HTERT RPE-1 (cell line): Measurements from ENCODE around the gene RGP1.

Experiments used
- in situ Hi-C: fragments of 300-500 bp; cut with MboI; formaldehyde crosslinking; loops from 4 replicates; pipeline ENCODE4 v1.14.3; 2020; ENCODE audit warnings: low sequenced_read_pairs

RGP1 gene

DNA sequence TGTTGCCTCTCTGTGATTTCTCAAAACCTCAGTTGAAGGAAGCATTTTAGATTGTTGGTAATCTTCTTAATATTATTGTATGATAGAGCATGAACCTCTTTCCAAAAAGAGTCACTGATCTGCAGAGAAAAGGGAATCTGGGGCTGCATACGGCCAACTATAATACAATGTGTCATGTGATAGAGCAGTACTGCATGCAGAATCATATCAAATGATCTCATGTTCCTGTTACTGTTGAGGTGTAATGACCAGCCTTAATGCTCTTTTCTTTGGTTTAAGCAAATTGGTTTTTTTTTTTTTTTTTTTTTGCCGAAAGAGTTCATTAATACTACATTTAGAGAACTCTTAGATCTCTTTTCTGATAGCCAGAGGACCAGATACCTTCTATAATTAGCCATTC lies 17.9 kb downstream of the RGP1 start:
- in situ Hi-C loops: no loop called here

DNA sequence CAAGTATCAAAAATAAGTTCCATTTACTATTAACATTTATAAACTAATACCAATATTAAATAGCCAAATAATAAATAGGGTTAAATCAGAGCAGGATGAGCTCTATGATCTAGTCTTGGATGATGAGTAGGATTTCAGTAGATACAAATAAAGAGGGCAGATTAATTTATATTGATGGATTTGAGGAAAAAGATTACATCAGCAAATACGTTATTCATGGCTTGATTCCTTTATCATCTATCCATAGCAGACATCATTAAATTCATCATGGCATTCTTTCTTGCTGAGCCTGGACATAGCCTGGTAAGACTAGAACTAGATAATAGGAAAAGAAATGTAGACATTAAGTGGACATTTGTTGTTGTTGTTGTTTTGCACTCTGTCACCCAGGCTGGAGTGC lies 18.4 kb downstream of the RGP1 start:
- in situ Hi-C loops: no loop called here

DNA sequence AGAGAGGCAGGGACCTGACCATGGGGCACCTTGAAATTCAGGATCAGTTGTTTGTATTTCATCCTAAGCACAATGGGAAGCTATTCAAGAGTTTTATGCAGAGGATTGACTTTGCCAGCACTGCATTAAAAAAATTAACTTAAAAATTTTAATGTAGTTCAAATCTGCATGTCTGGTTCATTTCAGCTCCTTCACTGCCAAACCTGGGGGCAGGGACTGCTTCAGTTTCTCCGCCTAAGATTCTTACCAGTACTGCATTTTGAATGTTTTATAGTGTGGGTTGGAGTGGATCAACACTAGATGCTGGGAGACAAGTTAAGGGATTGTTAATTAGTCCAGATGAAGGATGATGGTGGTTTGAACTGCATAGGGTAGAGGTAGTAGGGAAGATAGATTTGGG lies 20.7 kb downstream of the RGP1 start:
- in situ Hi-C loops: no loop called here

DNA sequence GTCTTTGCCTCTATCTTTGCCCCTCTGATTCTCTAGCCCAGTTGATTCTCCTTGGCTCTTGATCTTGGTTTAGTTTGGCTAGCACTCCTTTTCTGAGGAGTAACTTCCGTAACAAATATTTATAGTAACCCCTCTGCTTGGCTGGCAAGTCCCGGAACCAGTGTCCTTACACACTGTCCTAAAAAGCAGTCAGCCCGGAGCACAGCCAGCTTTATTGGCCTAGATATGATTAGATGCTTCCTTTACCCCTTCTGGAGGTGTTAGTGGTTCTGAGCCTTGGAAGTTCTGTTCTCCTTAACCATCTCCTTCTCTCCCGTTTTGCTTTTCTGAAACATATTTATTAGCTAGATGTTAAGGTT lies 22.0 kb downstream of the RGP1 start:
- in situ Hi-C loops: no loop called here

DNA sequence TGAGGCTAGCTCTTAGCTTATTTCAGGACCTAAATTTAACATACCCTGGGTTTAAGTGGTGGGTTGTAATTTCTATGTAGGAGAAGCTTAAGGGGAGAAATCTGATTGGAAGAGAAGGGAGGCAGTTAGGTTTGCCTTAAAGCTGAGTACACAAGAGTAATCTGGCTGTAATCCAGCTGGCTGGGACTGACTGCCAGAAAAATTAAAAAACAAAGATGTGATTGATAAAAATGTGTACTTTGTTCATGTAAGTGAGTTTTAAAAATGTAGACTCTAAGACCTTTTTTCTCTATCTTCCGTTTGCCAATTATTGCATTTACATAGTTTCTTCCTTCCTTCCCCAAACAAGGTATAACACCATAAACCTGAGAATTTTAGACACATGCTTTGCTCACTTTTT lies 22.4 kb downstream of the RGP1 start:
- in situ Hi-C loops: no loop called here

DNA sequence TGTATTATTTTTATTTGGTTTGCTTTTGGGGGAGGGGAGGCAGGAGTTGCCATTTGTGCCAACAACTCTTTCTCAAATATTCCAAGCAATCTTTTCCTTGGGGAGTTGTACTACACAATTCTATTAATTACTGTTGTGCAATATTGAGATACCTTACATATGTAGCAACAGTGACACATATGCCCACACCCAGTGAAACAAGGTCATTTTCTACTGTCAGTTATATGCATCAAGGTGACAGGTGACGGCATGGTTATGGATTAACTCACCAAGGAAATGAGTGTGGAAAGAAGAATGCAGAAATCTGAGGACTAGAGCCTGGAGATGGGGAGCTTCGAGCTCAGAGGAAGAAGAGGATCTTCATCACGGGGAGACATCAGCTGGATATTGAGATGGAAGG lies 22.9 kb downstream of the RGP1 start:
- in situ Hi-C loops: no loop called here

DNA sequence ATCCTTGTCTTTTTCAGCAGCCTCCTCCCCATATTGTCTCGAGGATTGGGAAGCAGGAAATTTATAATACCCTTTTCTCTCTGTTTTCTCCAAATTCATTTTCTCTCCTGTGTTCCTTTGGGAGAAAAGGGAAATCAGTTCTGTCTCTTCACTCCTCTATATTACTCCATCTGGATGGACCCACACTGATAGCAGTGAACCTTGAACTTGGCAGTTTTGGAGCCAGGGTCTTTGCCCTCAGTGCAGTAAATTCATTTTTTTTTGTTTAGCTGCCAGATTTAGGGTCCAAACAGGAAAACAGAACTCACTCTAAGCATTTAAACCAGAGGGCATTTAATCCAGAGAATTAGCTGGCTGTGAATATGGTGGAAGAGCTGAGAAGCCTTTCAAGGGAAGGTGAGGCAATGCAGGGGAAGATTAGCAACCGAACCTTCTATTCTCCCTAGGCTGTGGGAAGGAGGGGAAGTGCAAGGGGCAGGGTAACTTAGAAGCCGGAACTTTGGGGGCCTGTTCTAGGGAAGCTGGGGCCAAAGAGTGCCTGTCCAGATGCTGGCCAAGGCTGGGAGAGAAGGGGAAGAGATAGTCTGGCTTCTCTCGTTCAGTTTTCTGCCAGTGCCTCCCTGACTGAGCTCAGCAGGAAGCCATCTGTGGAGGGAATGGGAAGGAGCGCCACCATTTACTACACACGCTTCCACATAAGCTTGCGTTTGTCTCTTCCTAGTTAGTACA lies 26.0 kb downstream of the RGP1 start:
- in situ Hi-C loops: no loop called here

DNA sequence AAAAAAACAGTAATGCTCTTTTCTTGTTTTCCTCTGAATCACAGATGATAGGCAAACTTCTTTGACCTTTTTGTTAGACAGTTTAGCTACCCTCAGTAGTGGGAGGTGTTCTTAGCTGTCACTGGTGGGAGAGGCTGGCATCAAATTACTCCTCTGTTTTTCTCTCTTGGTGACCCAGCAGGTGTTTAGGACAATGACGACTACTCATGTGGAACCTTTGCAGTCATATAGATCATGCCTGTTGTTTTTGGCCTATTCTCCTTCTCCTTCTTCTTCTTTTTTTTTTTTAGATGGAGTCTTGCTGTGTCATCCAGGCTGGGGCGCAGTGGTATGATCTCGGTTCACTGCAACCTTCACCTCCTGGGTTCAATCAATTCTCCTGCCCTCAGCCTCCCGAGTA lies 26.9 kb downstream of the RGP1 start:
- in situ Hi-C loops: no loop called here

DNA sequence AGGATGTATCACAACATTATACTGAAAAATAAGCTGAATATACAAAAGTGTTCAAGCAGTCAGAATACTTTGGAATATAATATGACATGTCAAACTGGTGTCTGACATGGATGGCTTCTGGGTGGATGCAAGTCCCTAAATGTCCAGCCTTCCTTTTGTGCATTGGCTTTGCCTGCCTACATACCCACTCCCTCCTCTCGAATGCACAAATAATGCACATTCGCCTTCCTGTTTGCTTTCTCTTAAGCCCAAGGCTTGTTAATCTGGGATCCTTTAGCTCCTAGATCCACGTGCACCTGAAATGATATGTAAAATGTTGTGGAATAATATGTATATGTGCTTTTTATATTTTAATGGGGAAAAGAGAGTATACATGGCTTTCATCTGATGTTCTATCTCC lies 29.4 kb downstream of the RGP1 start:
- in situ Hi-C loops: no loop called here

DNA sequence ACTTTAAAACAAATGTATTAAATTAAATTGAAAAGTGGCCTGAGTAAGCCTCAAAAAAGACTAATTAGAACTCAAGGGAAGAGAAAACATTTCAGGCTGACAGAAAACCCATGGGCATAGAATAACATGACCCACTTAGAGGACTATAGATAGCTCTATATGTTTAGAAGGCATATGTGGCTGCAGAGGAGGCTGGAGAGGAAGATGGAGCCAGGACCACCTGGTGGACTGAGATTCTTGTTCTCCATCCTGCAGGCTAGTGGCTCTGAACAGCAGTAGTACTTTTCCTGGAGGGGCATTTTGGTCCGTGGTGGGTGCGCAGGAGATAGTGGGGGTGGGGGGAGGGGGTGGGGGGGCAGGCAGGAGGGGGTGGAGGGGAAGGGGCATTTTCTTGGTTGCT lies 32.0 kb downstream of the RGP1 start:
- in situ Hi-C loops: no loop called here

DNA sequence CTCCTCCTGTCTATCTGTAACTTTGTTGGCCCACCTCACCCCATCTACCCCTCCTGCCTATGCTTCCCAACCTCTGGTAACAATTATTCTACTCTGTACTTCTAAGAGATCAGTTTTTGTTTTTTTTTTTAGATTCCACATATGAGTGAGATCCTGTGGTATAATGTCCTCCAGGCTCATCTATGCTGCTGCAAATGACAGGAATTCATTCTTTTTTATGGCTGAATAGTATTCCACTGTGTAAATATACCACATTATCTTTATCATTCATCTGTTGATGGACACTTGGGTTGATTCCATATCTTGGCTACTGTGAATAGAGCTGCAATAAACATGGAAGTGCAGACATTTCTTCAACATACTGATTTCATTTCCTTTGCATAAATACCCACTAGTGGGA lies 34.3 kb downstream of the RGP1 start:
- in situ Hi-C loops: no loop called here

DNA sequence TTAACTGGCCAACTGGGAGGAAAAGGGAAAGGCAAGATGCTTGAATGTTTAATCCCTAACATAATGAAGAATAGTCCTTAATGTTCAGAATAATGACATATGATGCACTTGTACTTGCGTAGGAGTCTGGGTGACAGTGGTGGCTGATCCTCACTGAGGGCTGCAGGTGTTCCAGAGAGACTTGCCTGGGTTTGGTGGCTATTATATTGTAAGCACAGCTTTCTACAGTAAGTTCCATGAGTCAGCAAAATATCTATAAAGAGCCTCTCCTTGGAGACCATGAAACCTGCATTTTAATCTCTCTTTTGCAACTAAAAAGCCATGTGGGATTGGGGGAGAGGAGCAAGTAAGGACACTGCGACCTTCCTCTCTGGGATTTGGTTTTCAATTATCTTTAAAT lies 40.5 kb downstream of the RGP1 start:
- in situ Hi-C loops: no loop called here

DNA sequence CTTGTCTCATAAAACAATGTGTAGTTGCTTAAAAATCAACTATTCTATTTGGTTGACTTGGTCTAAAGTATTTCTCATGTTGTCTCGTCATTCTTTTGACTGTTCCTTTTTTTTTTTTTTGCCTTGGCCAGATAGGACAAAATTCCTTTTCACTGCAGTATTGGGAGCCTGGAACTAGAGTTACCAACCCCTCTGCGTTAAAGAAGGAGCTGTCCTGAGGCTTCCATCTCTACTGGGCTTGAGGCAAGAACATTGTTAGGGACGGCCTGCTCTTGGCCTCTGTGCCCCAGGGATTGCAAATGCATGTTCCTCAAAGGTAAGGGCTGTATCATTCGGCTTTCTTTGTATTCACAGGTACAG lies 40.9 kb downstream of the RGP1 start:
- in situ Hi-C loops: no loop called here

DNA sequence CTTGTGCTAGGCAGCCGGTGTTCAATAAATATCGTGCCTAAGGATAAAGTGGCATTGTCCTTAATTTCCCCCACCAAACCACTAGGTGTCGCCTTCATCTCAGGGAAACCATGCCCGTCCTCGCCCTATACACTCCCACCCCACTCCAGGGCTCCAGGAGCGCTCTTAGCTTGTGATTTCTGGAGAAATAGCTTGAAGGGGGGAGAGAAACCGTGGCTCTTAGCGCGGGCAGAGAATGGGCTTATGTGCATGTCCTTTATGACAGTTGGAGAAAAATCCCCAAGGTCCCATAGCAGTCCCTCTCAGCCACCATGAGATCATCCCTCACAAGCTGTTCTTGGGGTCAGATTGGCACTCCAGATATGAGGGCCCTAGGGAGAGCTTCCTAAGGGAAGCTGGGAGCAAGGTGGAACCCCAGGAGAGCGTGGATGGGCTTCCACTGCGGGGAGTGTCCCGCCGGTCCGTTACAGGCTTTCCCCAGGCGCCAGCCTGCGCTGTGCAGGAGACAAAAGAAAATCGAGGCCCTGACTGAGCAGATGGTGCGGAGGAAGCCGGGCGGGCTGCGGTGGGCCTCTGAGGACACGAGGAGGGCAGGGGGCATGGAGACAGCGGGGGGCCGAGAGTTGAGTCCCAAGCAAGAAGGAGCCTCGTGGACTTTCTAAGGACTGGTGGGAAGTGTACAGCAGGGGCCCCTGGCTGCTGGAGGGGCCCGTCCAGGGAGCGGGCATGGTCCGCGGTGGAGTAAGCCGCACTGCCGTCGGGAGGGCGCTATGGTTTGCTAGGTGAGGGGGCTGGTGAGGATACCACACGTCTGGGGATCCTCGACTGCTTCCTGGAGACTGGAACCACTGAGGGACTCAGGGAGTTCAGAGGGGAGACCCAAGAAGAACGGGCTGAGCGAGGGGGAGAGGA lies 41.6 kb downstream of the RGP1 start:
- in situ Hi-C loops: no loop called here

DNA sequence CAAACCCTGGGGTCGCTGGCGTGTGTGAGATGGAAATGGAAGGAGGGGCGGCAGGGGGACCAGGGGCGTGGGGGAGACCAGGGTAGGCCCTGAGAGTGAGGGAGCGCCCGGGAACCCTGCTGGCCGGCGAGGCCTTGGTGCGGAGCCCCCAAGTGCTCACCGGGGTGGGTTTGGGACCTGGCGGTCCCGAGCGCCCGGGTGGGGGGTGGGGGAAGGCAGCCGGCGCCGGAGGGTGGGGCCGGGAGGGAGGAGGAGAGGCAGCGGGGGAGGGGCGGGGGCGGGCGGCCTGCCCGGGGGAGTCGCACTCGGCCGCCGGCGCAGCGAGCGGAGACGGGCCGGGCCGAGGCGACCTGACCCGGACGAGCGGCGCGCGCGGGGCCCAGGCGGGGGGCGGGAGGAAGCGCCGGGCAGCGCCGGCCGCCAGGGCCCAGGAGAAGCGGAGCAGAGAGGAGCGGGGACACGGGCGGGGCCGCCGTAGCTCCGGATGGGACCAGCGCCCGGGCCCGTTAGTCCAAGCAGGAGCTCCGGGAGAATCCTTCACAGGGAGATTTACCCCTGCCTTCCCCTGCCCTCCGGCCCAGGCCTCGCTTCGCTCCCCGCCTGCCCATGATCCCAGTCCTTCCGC lies 42.3 kb downstream of the RGP1 start, which contains the start of gene NPR2:
Gene NPR2, plus strand, starts transcription at position 295 of the 625 bp plus-strand sequence. CDS start 818 bp downstream, outside the sequence.
- in situ Hi-C loops: no loop called here

DNA sequence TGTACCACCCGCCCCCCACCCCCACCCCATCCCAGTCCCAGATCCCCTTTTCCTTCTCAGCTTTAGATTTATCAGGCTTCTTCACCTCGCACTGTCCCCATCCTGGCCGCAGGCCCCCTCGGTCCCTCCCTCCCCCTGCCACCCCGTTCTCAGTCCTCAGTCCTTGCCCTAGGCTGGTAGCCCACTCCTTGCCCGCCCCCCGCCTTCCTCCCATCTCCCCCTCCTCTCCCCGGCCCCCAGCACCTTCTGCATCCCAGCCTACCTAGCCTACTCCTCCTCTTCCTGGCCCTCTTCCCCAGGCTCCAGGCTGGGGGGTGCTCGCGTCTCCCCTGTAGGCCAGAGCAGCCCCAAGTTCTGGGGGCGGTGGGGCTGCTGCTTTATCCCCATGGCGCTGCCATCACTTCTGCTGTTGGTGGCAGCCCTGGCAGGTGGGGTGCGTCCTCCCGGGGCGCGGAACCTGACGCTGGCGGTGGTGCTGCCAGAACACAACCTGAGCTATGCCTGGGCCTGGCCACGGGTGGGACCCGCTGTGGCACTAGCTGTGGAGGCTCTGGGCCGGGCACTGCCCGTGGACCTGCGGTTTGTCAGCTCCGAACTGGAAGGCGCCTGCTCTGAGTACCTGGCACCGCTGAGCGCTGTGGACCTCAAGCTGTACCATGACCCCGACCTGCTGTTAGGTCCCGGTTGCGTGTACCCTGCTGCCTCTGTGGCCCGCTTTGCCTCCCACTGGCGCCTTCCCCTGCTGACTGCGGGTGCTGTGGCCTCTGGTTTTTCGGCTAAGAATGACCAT lies 43.1 kb downstream of the RGP1 start:
- in situ Hi-C loops: no loop called here

DNA sequence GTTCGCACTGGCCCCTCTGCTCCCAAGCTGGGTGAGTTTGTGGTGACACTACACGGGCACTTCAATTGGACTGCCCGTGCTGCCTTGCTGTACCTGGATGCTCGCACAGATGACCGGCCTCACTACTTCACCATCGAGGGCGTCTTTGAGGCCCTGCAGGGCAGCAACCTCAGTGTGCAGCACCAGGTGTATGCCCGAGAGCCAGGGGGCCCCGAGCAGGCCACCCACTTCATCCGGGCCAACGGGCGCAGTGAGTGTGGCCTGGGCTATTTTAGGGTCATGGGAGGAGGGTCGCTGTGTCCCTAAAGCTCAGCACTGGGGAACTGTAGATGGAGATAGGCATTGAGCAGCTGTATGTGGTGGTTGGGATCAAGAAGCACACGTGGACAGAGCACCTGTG lies 43.7 kb downstream of the RGP1 start:
- in situ Hi-C loops: no loop called here

DNA sequence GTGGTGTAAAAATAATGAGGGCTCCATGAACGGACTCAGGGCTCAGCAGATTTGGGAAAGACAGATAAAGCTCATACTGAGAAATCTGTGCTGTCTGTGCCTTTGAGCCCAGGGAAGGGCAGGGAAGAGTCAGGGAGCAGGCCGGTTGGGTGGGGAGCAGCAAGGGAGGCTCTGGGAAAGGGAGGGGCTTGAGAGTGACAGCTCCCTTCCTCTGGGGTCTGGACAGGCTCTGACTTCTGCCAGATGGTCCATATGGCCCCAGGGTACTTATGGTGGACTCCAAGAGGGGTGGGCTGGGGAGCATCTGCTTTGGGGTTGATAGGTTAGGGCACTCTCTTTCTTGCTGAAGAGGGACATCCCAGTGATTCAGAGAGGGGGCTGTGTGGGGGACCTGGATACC lies 44.4 kb downstream of the RGP1 start:
- in situ Hi-C loops: no loop called here

DNA sequence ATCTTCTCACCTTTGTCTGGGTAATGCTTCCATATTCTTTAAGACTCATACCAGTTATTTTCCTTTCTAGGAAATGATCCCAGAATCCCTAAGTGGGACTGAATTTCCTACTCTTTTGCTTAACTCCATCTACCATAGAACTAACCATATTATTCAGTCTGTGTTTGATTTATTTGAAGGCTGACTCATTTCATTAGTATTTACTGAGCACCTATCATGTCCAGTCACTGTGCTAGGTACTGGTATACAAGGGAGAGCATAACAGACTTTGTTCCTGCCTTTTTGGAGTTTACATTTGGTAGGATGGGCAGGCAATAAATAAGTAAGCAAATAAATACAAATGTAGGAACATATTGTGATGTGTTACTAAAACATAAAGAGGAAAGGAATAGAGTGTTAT lies 46.6 kb downstream of the RGP1 start:
- in situ Hi-C loops: no loop called here

DNA sequence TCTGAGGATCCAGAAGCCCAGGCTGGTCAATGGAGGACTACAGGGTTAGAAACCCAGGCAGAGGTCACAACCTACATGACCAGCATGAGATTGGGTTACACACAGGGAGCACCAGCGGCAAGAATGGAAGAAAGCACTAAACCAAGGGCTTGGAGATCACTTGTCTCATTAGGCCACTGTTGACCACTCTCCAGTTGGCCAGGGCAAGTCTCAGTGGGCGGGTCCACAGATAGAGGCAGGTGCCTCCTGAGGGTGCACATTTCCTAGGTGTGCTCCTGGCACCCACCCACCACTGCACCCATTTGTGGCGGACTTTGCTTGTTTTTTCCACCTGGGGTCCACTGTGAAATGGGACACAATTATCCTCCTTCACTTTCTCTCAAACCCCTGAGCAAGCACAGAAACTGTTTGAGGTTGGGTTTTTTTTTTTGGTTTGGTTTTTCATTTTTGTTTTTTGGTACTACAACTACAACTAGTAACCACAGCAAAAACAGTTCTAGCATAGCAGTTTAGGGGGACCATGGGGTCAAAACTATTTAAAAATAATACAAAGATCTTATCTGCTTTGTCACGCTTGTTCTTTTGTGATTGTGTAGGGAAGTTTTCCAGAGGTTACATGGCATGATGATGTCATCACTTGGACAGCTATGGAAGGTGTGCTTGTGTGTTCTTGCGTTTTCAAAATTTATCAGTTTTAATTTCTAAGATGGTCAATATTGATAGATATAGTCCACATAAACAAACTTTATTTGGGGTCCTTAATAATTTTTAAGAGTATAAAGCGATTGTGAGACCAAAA lies 48.4 kb downstream of the RGP1 start:
- in situ Hi-C loops: no loop called here
